ENCODE measurements around the gene UBL7. TPM values are rescaled to one million over a fixed set of nuclear protein-coding genes. Genes with fewer than 3 reads are reported as not detected.
A peak's percentile ranks its signal among the peaks of the same experiment; 100 is the strongest.

Gene UBL7
- total and polyA plus RNA-seq, 10 of the 15 experiments (the other 5 are each of a cell fraction or from before 2014, with no cell fraction given), result 25.9 to 145 (median 90.1) TPM

- 38% methylated on average over 4 of the region's 4 CpGs for WGBS (ENCODE audit: insufficient coverage, insufficient replicate concordance, low lambda C conversion rate, missing lambda C conversion rate)
- ATAC-seq (no peak), FAIRE-seq (no peak), DNase-seq (ENCODE audit: low read depth, low spot score) (no peak)
- Histone ChIP-seq H3K36me3 (ENCODE audit: control insufficient read depth in 2 of 2, insufficient read depth in 2 of 2, low read length in 1 of 2) (peaks cover 54 to 58% of the 10 kb centered on the region in 2 experiments), H3K79me2 (ENCODE audit: control insufficient read depth, insufficient read depth, low read length) (peaks cover 96% of the 10 kb centered on the region), H2AFZ (ENCODE audit: control insufficient read depth, low read depth, low read length) (no peak overlapping the region), H3K27ac (ENCODE audit: control insufficient read depth, insufficient read depth) (peak overlapping the region; percentile 49), H3K4me3 (no peak overlapping the region), H3K9me3 (replicated peaks; ENCODE audit: control insufficient read depth, insufficient read depth, low read length) (no peaks in the 10 kb centered on the region), H3K9ac (ENCODE audit: control insufficient read depth, insufficient read depth, low read length) (no peak overlapping the region; the same call in 1 of the 2 replicates), H4K20me1 (ENCODE audit: control insufficient read depth, insufficient read depth) (peaks cover 41% of the 10 kb centered on the region), H3K4me2 (ENCODE audit: control insufficient read depth, insufficient read depth) (no peak overlapping the region; the same call in 1 of the 2 replicates), H3K27me3 (replicated peaks in 1 of 2; ENCODE audit: control insufficient read depth in 2 of 2, insufficient read depth in 2 of 2, low read length in 1 of 2) (no peaks in the 10 kb centered on the region), H3K4me1 (ENCODE audit: control insufficient read depth, insufficient read depth, low read length) (peaks cover 61% of the 10 kb centered on the region)
- ChIA-PET SMC1A (ENCODE audit: uncharacterized antibody, unreplicated experiment) (interaction anchor here (1.1 to 9.3 kb wide), 4 partner anchors 9 to 35 kb away, joined by 3 to 82 read pairs (median 8); no protein-coding TSS in a partner anchor), POLR2A (interaction anchor here (0.6 to 16.6 kb wide), 6 partner anchors 11 to 258 kb away, joined by 3 to 325 read pairs (median 4); no protein-coding TSS in a partner anchor), RAD21 (ENCODE audit: unreplicated experiment) (interaction anchor here (1.7 to 24.4 kb wide), 3 partner anchors 9 to 37 kb away, joined by 6 to 496 read pairs (median 22); no protein-coding TSS in a partner anchor), CTCF (interaction anchor here (0.6 to 16.9 kb wide), 5 partner anchors 10 to 374 kb away, joined by 3 to 187 read pairs (median 3); no protein-coding TSS in a partner anchor)
- BruUV-seq (replicated peaks), result no TSS peak
- intact Hi-C loops (cut with micrococcal nuclease; ENCODE audit: unreplicated experiment) (no loop called here), in situ Hi-C loops (cut with MboI) (no loop called here)
- no peak for TF ChIP-seq NRF1 (conservative IDR thresholded peaks at IDR 0.05; ENCODE audit: low read depth, low read length)
- TF ChIP-seq ZBTB33 (IDR thresholded peaks at IDR 0.05), result no peak
- TF ChIP-seq EGR1 (IDR thresholded peaks at IDR 0.05; ENCODE audit: borderline replicate concordance in 1 of 2, low read depth in 2 of 2, low read length in 2 of 2), result no peak
- no peak for TF ChIP-seq ZNF687 (IDR thresholded peaks at IDR 0.05)
- TF ChIP-seq RCOR1 (conservative IDR thresholded peaks at IDR 0.05; ENCODE audit: low read depth, low read length), result no peak
- no peak for TF ChIP-seq E4F1 (IDR thresholded peaks at IDR 0.05; ENCODE audit: borderline replicate concordance, partially characterized antibody)
- TF ChIP-seq RB1 (IDR thresholded peaks at IDR 0.05; ENCODE audit: borderline replicate concordance), result no peak
- no peak for TF ChIP-seq POU2F2 (IDR thresholded peaks at IDR 0.05; ENCODE audit: borderline replicate concordance, low read depth, low read length)
- TF ChIP-seq NR2C1 (IDR thresholded peaks at IDR 0.05), result no peak
- TF ChIP-seq EP300 (IDR thresholded peaks at IDR 0.05; ENCODE audit: borderline replicate concordance in 1 of 2, control insufficient read depth in 1 of 2, low read depth in 2 of 2, low read length in 2 of 2), result no peak
- no peak for TF ChIP-seq HCFC1 (IDR thresholded peaks at IDR 0.05; ENCODE audit: low read length)
Observed at GRCh38 chr15:74419432-74419831, 41.5 kb downstream of the UBL7 start.

Data from GM12878 (cell line).